SK-N-SH (cell line): ENCODE results near the gene FAM151A.

Source experiments
- CHD2 ChIP-seq: fragments of 150-350 bp; IDR thresholded peaks from 2 replicates; pipeline ENCODE4 v1.6.1; 2018; ENCODE audit warnings: low read length; ENCODE audit not compliant: partially characterized antibody
- EP300 ChIP-seq, 2 experiments: IDR thresholded peaks; 2 replicates each; pipeline versions ENCODE4 v1.4.0 to v1.6.1; 2012; ENCODE audit warnings: borderline replicate concordance in 1 of 2, low read depth in 1 of 2, low read length in 1 of 2
- EZH2phosphoT487 ChIP-seq: fragments of 200-600 bp; sonication (generic); IDR thresholded peaks from 2 replicates; pipeline ENCODE4 v1.6.1; 2017; ENCODE audit warnings: low read depth, mixed run types, mild to moderate bottlenecking, antibody characterized with exemption, moderate library complexity, borderline replicate concordance
- JUND ChIP-seq: IDR thresholded peaks from 2 replicates; pipeline ENCODE4 v1.4.0; 2012
- POLR2AphosphoS5 ChIP-seq: IDR thresholded peaks from 2 replicates; pipeline ENCODE4 v1.6.1; 2012; ENCODE audit warnings: low read depth, low read length
- RCOR1 ChIP-seq: fragments of 150-350 bp; IDR thresholded peaks from 2 replicates; pipeline ENCODE4 v1.6.1; 2017; ENCODE audit warnings: antibody characterized with exemption, low read length
- RFX5 ChIP-seq: IDR thresholded peaks from 2 replicates; pipeline ENCODE4 v1.6.1; 2012; ENCODE audit warnings: mild to moderate bottlenecking, improper control_type of control experiment, low read length
- SIN3A ChIP-seq: IDR thresholded peaks from 2 replicates; pipeline ENCODE4 v1.6.1; 2012; ENCODE audit warnings: low read depth, mild to moderate bottlenecking, low read length, moderate library complexity, borderline replicate concordance
- SMC3 ChIP-seq: IDR thresholded peaks from 2 replicates; pipeline ENCODE4 v1.6.1; 2012; ENCODE audit warnings: low read depth, low read length, improper control_type of control experiment
- TF ChIP-seq, protein P1 (sequence below): fragments of 200-600 bp; sonication (generic); IDR thresholded peaks from 2 replicates; pipeline ENCODE4 v1.6.1; 2017; ENCODE audit warnings: antibody characterized with exemption, mild to moderate bottlenecking, moderate library complexity
- TF ChIP-seq, protein P2 (sequence below): IDR thresholded peaks from 2 replicates; pipeline ENCODE4; 2012
- TF ChIP-seq, protein P3 (sequence below): fragments of 150-350 bp; IDR thresholded peaks from 2 replicates; pipeline ENCODE4 v1.6.1; 2017; ENCODE audit warnings: antibody characterized with exemption, low read length, low read depth, borderline replicate concordance
- TF ChIP-seq, protein P4 (sequence below): IDR thresholded peaks from 2 replicates; pipeline ENCODE4 v1.4.0; 2012; ENCODE audit warnings: low read depth, borderline replicate concordance

DNA sequence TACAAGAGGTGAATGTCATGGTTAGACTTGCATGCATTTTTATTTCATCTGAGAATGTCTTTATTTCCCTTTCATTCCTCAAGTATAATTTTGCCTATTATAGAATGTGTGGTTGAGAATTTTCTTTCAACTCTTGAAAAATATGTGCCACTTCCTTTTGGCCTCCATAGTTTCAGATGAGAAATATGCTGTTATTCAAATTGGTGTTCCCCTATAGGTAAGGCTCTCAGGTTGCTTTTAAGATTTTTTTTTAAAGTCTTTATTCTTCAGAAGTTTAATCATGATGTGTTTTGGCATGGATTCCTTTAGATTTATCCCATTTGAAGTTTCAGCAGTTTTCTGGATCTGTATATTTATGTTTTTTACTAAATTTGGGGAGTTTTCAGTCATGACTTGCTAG, 20.4 kb upstream of the FAM151A start:
- TF ChIP-seq, protein P1, sequence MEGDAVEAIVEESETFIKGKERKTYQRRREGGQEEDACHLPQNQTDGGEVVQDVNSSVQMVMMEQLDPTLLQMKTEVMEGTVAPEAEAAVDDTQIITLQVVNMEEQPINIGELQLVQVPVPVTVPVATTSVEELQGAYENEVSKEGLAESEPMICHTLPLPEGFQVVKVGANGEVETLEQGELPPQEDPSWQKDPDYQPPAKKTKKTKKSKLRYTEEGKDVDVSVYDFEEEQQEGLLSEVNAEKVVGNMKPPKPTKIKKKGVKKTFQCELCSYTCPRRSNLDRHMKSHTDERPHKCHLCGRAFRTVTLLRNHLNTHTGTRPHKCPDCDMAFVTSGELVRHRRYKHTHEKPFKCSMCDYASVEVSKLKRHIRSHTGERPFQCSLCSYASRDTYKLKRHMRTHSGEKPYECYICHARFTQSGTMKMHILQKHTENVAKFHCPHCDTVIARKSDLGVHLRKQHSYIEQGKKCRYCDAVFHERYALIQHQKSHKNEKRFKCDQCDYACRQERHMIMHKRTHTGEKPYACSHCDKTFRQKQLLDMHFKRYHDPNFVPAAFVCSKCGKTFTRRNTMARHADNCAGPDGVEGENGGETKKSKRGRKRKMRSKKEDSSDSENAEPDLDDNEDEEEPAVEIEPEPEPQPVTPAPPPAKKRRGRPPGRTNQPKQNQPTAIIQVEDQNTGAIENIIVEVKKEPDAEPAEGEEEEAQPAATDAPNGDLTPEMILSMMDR = no peak
- no peak for TF ChIP-seq SIN3A
- no peak for TF ChIP-seq POLR2AphosphoS5
- no peak for TF ChIP-seq CHD2
- no peak for TF ChIP-seq JUND
- no peak for TF ChIP-seq EP300 (IDR thresholded peaks at IDR 0.05; ENCODE audit: borderline replicate concordance in 1 of 2, low read depth in 1 of 2, low read length in 1 of 2)
- no peak for TF ChIP-seq SMC3
- TF ChIP-seq, protein P2, sequence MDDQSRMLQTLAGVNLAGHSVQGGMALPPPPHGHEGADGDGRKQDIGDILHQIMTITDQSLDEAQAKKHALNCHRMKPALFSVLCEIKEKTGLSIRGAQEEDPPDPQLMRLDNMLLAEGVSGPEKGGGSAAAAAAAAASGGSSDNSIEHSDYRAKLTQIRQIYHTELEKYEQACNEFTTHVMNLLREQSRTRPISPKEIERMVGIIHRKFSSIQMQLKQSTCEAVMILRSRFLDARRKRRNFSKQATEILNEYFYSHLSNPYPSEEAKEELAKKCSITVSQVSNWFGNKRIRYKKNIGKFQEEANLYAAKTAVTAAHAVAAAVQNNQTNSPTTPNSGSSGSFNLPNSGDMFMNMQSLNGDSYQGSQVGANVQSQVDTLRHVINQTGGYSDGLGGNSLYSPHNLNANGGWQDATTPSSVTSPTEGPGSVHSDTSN = no peak
- TF ChIP-seq RFX5 = no peak
- TF ChIP-seq EZH2phosphoT487 = no peak
- TF ChIP-seq, protein P3, sequence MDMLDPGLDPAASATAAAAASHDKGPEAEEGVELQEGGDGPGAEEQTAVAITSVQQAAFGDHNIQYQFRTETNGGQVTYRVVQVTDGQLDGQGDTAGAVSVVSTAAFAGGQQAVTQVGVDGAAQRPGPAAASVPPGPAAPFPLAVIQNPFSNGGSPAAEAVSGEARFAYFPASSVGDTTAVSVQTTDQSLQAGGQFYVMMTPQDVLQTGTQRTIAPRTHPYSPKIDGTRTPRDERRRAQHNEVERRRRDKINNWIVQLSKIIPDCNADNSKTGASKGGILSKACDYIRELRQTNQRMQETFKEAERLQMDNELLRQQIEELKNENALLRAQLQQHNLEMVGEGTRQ = no peak
- no peak for TF ChIP-seq RCOR1
- TF ChIP-seq, protein P4, sequence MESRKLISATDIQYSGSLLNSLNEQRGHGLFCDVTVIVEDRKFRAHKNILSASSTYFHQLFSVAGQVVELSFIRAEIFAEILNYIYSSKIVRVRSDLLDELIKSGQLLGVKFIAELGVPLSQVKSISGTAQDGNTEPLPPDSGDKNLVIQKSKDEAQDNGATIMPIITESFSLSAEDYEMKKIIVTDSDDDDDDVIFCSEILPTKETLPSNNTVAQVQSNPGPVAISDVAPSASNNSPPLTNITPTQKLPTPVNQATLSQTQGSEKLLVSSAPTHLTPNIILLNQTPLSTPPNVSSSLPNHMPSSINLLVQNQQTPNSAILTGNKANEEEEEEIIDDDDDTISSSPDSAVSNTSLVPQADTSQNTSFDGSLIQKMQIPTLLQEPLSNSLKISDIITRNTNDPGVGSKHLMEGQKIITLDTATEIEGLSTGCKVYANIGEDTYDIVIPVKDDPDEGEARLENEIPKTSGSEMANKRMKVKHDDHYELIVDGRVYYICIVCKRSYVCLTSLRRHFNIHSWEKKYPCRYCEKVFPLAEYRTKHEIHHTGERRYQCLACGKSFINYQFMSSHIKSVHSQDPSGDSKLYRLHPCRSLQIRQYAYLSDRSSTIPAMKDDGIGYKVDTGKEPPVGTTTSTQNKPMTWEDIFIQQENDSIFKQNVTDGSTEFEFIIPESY = no peak
